ENCODE data around the gene ZNF536. TPM values are rescaled to one million over a fixed set of nuclear protein-coding genes. Genes with fewer than 3 reads are reported as not detected.

Gene ZNF536
- total RNA-seq, 1 experiment from 2014 or later = not detected

DNA sequence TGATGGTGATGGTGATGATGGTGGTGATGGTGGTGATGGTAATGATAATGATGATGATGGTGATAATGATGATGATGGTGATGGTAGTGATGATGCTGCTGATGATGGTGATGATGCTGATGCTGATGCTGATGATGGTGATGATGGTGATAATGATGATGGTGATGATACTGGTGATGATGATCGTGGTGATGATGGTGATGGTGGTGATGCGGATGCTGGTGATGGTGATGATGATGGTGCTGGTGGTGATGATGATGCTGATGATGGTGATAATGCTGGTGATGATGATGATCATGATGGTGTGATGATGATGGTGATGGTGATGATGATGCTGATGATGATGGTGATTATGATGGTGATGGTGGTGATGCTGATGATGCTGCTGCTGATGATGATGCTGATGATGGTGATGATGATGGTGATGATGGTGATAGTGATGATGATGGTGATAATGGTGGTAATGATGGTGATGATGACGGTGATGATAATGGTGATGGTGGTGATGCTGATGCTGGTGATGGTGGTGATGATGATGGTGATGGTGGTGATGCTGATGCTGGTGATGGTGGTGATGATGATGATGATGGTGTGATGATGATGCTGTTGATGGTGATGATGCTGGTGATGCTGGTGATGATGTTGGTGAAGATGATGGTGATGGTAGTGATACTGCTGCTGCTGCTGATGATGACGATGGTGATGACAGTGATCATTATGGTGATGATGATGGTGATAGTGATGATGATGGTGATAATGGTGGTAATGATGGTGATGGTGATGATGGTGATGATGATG is 62.8 kb downstream of the ZNF536 start:
- no peak overlapping the region for H3K27ac Mint-ChIP-seq
- Histone ChIP-seq H2AFZ (ENCODE audit: low read length) (no peak overlapping the region), H3K14ac (ENCODE audit: insufficient read depth, low read length) (no peak overlapping the region), H4K20me1 (ENCODE audit: control insufficient read depth, insufficient read depth, insufficient read length) (no peaks in the 10 kb centered on the region), H2BK15ac (ENCODE audit: low read depth, low read length) (no peak overlapping the region), H4K8ac (replicated peaks; ENCODE audit: insufficient read length, low read depth, low read length) (peak overlapping the region; percentile 5), H3K4me1 (ENCODE audit: insufficient read depth, low read length) (0 out of 2 replicates have a peak, but pooled peaks cover 2% of the 10 kb centered on the region), H3K79me1 (ENCODE audit: insufficient read depth, low read depth, low read length, poor library complexity, severe bottlenecking) (no peaks in the 10 kb centered on the region), H2BK120ac (ENCODE audit: low read depth, low read length, poor library complexity, severe bottlenecking) (no peak overlapping the region), H3K9ac (ENCODE audit: extremely low read depth, insufficient read length, low read length) (no peak overlapping the region), H3T11ph (ENCODE audit: low read length) (no peak overlapping the region), H3K27ac (ENCODE audit: insufficient read length, low read depth, low read length) (no peak overlapping the region), H3K79me2 (ENCODE audit: insufficient read depth, low read length) (no peaks in the 10 kb centered on the region), H2BK5ac (ENCODE audit: insufficient read length, low read length) (no peak overlapping the region), H4K5ac (ENCODE audit: insufficient read length, low read depth, low read length) (no peak overlapping the region), H3K4me2 (ENCODE audit: insufficient read depth, insufficient read length, low read length) (no peak overlapping the region), H3K27me3 (ENCODE audit: insufficient read depth, low read length) (no peaks in the 10 kb centered on the region), H3K18ac (ENCODE audit: insufficient read length, low read depth, low read length) (no peak overlapping the region), H3K4ac (ENCODE audit: low read depth, low read length) (no peak overlapping the region), H3K9me3 (ENCODE audit: control insufficient read depth, low read depth, low read length) (no peaks in the 10 kb centered on the region), H3K56ac (ENCODE audit: insufficient read length, low read depth, low read length) (no peak overlapping the region), H3K23me2 (ENCODE audit: insufficient read length, low read depth, low read length, poor library complexity, severe bottlenecking) (no peaks in the 10 kb centered on the region), H3K23ac (ENCODE audit: insufficient read length, low read depth, low read length) (no peak overlapping the region), H2BK12ac (ENCODE audit: insufficient read length, low read depth, low read length) (no peak overlapping the region), H2AK5ac (ENCODE audit: insufficient read length, low read length) (no peak overlapping the region), H2BK20ac (ENCODE audit: low read depth, low read length, poor library complexity, severe bottlenecking) (no peak overlapping the region), H4K91ac (ENCODE audit: insufficient read length, low read depth, low read length) (no peak overlapping the region)
- no peaks in the 10 kb centered on the region for H3K36me3 Mint-ChIP-seq (ENCODE audit: insufficient read depth in 1 of 3, low read depth in 3 of 3)
- peaks cover 2% of the 10 kb centered on the region; the same call in 1 of the 2 replicates for H3K27me3 Mint-ChIP-seq (ENCODE audit: low read depth)
- TF ChIP-seq, protein P1, sequence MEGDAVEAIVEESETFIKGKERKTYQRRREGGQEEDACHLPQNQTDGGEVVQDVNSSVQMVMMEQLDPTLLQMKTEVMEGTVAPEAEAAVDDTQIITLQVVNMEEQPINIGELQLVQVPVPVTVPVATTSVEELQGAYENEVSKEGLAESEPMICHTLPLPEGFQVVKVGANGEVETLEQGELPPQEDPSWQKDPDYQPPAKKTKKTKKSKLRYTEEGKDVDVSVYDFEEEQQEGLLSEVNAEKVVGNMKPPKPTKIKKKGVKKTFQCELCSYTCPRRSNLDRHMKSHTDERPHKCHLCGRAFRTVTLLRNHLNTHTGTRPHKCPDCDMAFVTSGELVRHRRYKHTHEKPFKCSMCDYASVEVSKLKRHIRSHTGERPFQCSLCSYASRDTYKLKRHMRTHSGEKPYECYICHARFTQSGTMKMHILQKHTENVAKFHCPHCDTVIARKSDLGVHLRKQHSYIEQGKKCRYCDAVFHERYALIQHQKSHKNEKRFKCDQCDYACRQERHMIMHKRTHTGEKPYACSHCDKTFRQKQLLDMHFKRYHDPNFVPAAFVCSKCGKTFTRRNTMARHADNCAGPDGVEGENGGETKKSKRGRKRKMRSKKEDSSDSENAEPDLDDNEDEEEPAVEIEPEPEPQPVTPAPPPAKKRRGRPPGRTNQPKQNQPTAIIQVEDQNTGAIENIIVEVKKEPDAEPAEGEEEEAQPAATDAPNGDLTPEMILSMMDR (conservative IDR thresholded peaks at IDR 0.05) = no peak
- H3K4me1 Mint-ChIP-seq = 0 out of 4 replicates have a peak, but pooled peaks cover 0 to 3% of the 10 kb centered on the region in 2 experiments
- H3K9me3 Mint-ChIP-seq = no peaks in the 10 kb centered on the region
- no peak overlapping the region for H3K4me3 Mint-ChIP-seq
- no CpG with 5 or more reads among the region's 4 CpGs for WGBS (ENCODE audit: extremely low coverage, insufficient read length, low lambda C conversion rate)
- DNase-seq = no peak

Data from H9 (cell line).